ENCODE results near the gene TMEM63C.
"Not testable (repeated sequence)": the region's sequence is repeated elsewhere in the genome, so short reads cannot be mapped to it uniquely, and the experiment has no call there.

GRCh38 chr14:77280921-77281320 is 99.3 kb downstream of the TMEM63C start:
- not testable (repeated sequence) for TF ChIP-seq POLR2AphosphoS5, EP300 (IDR thresholded peaks at IDR 0.05)
